Endodermal cell (in vitro differentiated cells): Measurements from ENCODE around the gene TCF7L2. TPM values are rescaled to one million over a fixed set of nuclear protein-coding genes. Genes with fewer than 3 reads are reported as not detected.

Source experiments
- DNase-seq: peaks from one replicate; pipeline ENCODE4 v3.0.0-alpha.2; 2017
- H3K27ac ChIP-seq: 2 replicates; pipeline ENCODE4 v1.5.1; 2013; ENCODE audit warnings: mild to moderate bottlenecking, low read depth, low read length, moderate library complexity
- H3K27me3 ChIP-seq: 2 replicates; pipeline ENCODE4 v1.6.1; 2013; ENCODE audit warnings: mild to moderate bottlenecking, low read length, moderate library complexity; ENCODE audit not compliant: insufficient read depth, control insufficient read depth, poor library complexity, severe bottlenecking
- H3K36me3 ChIP-seq: 2 replicates; pipeline ENCODE4 v1.7.0; 2013; ENCODE audit warnings: mild to moderate bottlenecking, low read length, moderate library complexity; ENCODE audit not compliant: control insufficient read depth, insufficient read depth
- H3K4me1 ChIP-seq: one replicate; pipeline ENCODE4 v1.7.0; 2013; ENCODE audit warnings: low read length; ENCODE audit not compliant: control insufficient read depth, insufficient read depth
- H3K4me3 ChIP-seq: 2 replicates; pipeline ENCODE4 v1.5.1; 2013; ENCODE audit warnings: mild to moderate bottlenecking, low read length, moderate library complexity
- H3K9ac ChIP-seq: 2 replicates; pipeline ENCODE4 v1.6.1; 2013; ENCODE audit warnings: mild to moderate bottlenecking, low read length, moderate library complexity; ENCODE audit not compliant: poor library complexity, severe bottlenecking; ENCODE audit errors: extremely low read depth
- H3K9me3 ChIP-seq: 2 replicates; pipeline ENCODE4 v1.6.1; 2013; ENCODE audit warnings: mild to moderate bottlenecking, low read length, moderate library complexity; ENCODE audit not compliant: control insufficient read depth
- H3K27ac Mint-ChIP-seq: 2 replicates; pipeline ENCODE4 v1.8.0; 2020; ENCODE audit warnings: mixed read lengths
- H3K27me3 Mint-ChIP-seq: 2 replicates; pipeline ENCODE4 v1.8.0; 2021; ENCODE audit warnings: mild to moderate bottlenecking, mixed read lengths; ENCODE audit not compliant: insufficient read depth
- H3K36me3 Mint-ChIP-seq: 2 replicates; pipeline ENCODE4 v1.8.0; 2020; ENCODE audit warnings: low read depth, mixed read lengths
- H3K4me1 Mint-ChIP-seq: 2 replicates; pipeline ENCODE4 v1.8.0; 2020; ENCODE audit warnings: mixed read lengths
- H3K4me3 Mint-ChIP-seq: 2 replicates; pipeline ENCODE4 v1.8.0; 2020; ENCODE audit warnings: mild to moderate bottlenecking, moderate library complexity, mixed read lengths
- H3K9me3 Mint-ChIP-seq: 2 replicates; pipeline ENCODE4 v1.8.0; 2020; ENCODE audit warnings: mild to moderate bottlenecking, mixed read lengths
- CTCF ChIP-seq: fragments of 200-600 bp; sonication (generic); conservative IDR thresholded peaks from 2 replicates; pipeline ENCODE4 v1.5.0; 2021; ENCODE audit warnings: antibody characterized with exemption, mild to moderate bottlenecking
- WGBS, 2 experiments: methylation state at CpG; one replicate each; pipeline versions ENCODE4 v1.1.5 to v1.1.7; 2013; ENCODE audit warnings: missing lambda C conversion rate in 2 of 2, mixed read lengths in 1 of 2; ENCODE audit not compliant: insufficient coverage in 1 of 2, insufficient read length in 1 of 2; 5-methylcytosine and 5-hydroxymethylcytosine counted together
- total RNA-seq, 2 donors: library from RNA; stranded (reverse); fragmentation: NEBNext Ultra II Directional in 1 of 2; extraction: Animal tissue kit (Norgen Biotek cat#: 25700) in 1 of 2; gene quantifications; 2 replicates in 1 of 2; 3 replicates in 1 of 2; pipeline ENCODE4 v1.2.1, GENCODE V29; 2021

TCF7L2 gene
- total RNA-seq, 2 donors from 2014 or later = 73.2 to 105 TPM

GRCh38 chr10:113076949-113077348 is 126.9 kb downstream of the TCF7L2 start:
- Mint-ChIP-seq H3K4me1 (peaks cover 61% of the 10 kb centered on the region), H3K27ac (peak overlapping the region; percentile 36), H3K27me3 (no peaks in the 10 kb centered on the region), H3K9me3 (no peaks in the 10 kb centered on the region), H3K36me3 (peaks cover 26% of the 10 kb centered on the region), H3K4me3 (no peak overlapping the region)
- H3K4me1 ChIP-seq = peaks cover 8% of the 10 kb centered on the region
- no peaks in the 10 kb centered on the region for H3K27me3 ChIP-seq
- H3K9me3 ChIP-seq = no peaks in the 10 kb centered on the region
- peaks cover 22% of the 10 kb centered on the region for H3K36me3 ChIP-seq
- TF ChIP-seq CTCF = no peak
- no peak overlapping the region for H3K4me3 ChIP-seq
- no peak overlapping the region for H3K27ac ChIP-seq
- 84% methylated on average over 1 of the region's 1 CpG; no CpG with 5 or more reads in 1 of the 2 experiments for WGBS, 2 experiments
- H3K9ac ChIP-seq = no peak overlapping the region
- no peak for DNase-seq

- no peaks in the 10 kb centered on the region for H3K27me3 ChIP-seq
- H3K9me3 Mint-ChIP-seq = no peaks in the 10 kb centered on the region
- no peak overlapping the region for H3K9ac ChIP-seq
- peaks cover 8% of the 10 kb centered on the region for H3K4me1 ChIP-seq
- H3K27me3 Mint-ChIP-seq = no peaks in the 10 kb centered on the region
- TF ChIP-seq CTCF = no peak
- H3K27ac Mint-ChIP-seq = peak overlapping the region; percentile 5
- H3K36me3 ChIP-seq = peaks cover 34% of the 10 kb centered on the region
- peak; percentile 76 for DNase-seq
- no peak overlapping the region for H3K4me3 ChIP-seq
- H3K4me3 Mint-ChIP-seq = no peak overlapping the region
- H3K9me3 ChIP-seq = no peaks in the 10 kb centered on the region
- WGBS, 2 experiments = 46 to 93% methylated on average over 1 to 4 of the region's 4 CpGs
- H3K4me1 Mint-ChIP-seq = peaks cover 57% of the 10 kb centered on the region
- H3K27ac ChIP-seq = no peak overlapping the region
- H3K36me3 Mint-ChIP-seq = peaks cover 27% of the 10 kb centered on the region
These were observed 128.3 kb downstream of the TCF7L2 start for GRCh38 chr10:113078282-113078907.

GRCh38 chr10:113080061-113080924 is 130.2 kb downstream of the TCF7L2 start:
- 89 to 90% methylated on average over 4 to 7 of the region's 8 CpGs for WGBS, 2 experiments
- TF ChIP-seq CTCF = no peak
- Mint-ChIP-seq H3K27me3 (no peaks in the 10 kb centered on the region), H3K4me3 (no peak overlapping the region), H3K9me3 (no peaks in the 10 kb centered on the region), H3K27ac (peak overlapping the region; percentile 35), H3K4me1 (peaks cover 48% of the 10 kb centered on the region), H3K36me3 (peaks cover 35% of the 10 kb centered on the region)
- peak; percentile 34 for DNase-seq
- no peak overlapping the region for H3K9ac ChIP-seq
- peaks cover 8% of the 10 kb centered on the region for H3K4me1 ChIP-seq
- H3K36me3 ChIP-seq = peaks cover 37% of the 10 kb centered on the region
- no peaks in the 10 kb centered on the region for H3K27me3 ChIP-seq
- H3K4me3 ChIP-seq = no peak overlapping the region
- no peak overlapping the region for H3K27ac ChIP-seq
- no peaks in the 10 kb centered on the region for H3K9me3 ChIP-seq
